ENCODE results near the gene MCEMP1. TPM values are rescaled to one million over a fixed set of nuclear protein-coding genes. Genes with fewer than 3 reads are reported as not detected.

The MCEMP1 gene
- total RNA-seq, 1 donor from 2014 or later, result not detected

GRCh38 chr19:7690779-7691258, 13.9 kb downstream of the MCEMP1 start:
- Histone ChIP-seq H3K27me3 (no peaks in the 10 kb centered on the region), H3K9me3 (no peaks in the 10 kb centered on the region)

GRCh38 chr19:7691497-7691896, 14.6 kb downstream of the MCEMP1 start:
- TF ChIP-seq POLR2AphosphoS5 (IDR thresholded peaks at IDR 0.05; ENCODE audit: insufficient read depth in 1 of 2, low read depth in 1 of 2), result no peak
- Histone ChIP-seq H3K27me3 (no peaks in the 10 kb centered on the region), H3K36me3 (no peaks in the 10 kb centered on the region), H3K9me3 (no peaks in the 10 kb centered on the region), H3K4me3 (no peak overlapping the region), H3K27ac (no peak overlapping the region), H3K4me1 (no peaks in the 10 kb centered on the region)
- intact Hi-C loops (cut with DNase I), result no loop called here
- no peak for DNase-seq (ENCODE audit: extremely low spot score in 2 of 2)

More at GRCh38 chr19:7690779-7691258, 13.9 kb downstream of the MCEMP1 start:
- Histone ChIP-seq H3K36me3 (no peaks in the 10 kb centered on the region), H3K27ac (no peak overlapping the region), H3K4me3 (no peak overlapping the region), H3K4me1 (no peaks in the 10 kb centered on the region)
- TF ChIP-seq CTCF (IDR thresholded peaks at IDR 0.05), result no peak
- TF ChIP-seq POLR2A (IDR thresholded peaks at IDR 0.05), result no peak
- TF ChIP-seq POLR2AphosphoS5 (IDR thresholded peaks at IDR 0.05; ENCODE audit: insufficient read depth in 1 of 2, low read depth in 1 of 2), result no peak
- intact Hi-C loops (cut with DNase I), result no loop called here
- DNase-seq (ENCODE audit: extremely low spot score in 2 of 2), result no peak

GRCh38 chr19:7692417-7693088, 15.7 kb downstream of the MCEMP1 start:
- TF ChIP-seq POLR2A (IDR thresholded peaks at IDR 0.05) (no peak), CTCF (IDR thresholded peaks at IDR 0.05) (no peak), POLR2AphosphoS5 (IDR thresholded peaks at IDR 0.05; ENCODE audit: insufficient read depth in 1 of 2, low read depth in 1 of 2) (no peak)
- H3K4me3 ChIP-seq, result no peak overlapping the region
- no peak for DNase-seq (ENCODE audit: extremely low spot score in 2 of 2)
- no peak overlapping the region for H3K27ac ChIP-seq
- H3K36me3 ChIP-seq, result no peaks in the 10 kb centered on the region
- intact Hi-C loops (cut with DNase I), result no loop called here
- H3K9me3 ChIP-seq, result no peaks in the 10 kb centered on the region
- H3K27me3 ChIP-seq, result no peaks in the 10 kb centered on the region
- H3K4me1 ChIP-seq, result no peaks in the 10 kb centered on the region

DNA sequence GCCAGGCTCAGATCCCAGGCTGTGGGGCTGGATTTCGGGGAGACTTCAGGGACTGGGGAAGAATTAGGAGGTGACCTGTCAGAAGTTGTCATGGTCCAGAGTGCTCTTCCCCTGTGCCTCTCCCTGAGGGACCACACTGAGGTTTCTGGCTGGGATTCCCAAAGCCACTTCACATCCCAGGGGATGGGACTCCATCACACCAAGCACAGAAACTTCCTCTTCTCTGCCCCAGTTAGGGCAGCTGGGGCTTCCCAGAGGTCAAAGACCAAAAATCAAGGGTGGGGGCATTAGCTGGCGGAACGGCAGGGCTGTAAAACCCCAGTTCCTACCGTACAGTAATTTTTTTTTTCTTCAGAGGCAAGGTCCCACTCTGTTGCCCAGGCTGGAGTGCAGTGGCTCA, 17.6 kb downstream of the MCEMP1 start:
- Histone ChIP-seq H3K27me3 (no peaks in the 10 kb centered on the region), H3K9me3 (no peaks in the 10 kb centered on the region), H3K27ac (no peak overlapping the region), H3K36me3 (no peaks in the 10 kb centered on the region), H3K4me1 (no peaks in the 10 kb centered on the region), H3K4me3 (no peak overlapping the region)
- intact Hi-C loops (cut with DNase I), result no loop called here
- no peak for DNase-seq (ENCODE audit: extremely low spot score in 2 of 2)
- TF ChIP-seq POLR2A (IDR thresholded peaks at IDR 0.05) (no peak), POLR2AphosphoS5 (IDR thresholded peaks at IDR 0.05; ENCODE audit: insufficient read depth in 1 of 2, low read depth in 1 of 2) (no peak), CTCF (IDR thresholded peaks at IDR 0.05) (no peak)

DNA sequence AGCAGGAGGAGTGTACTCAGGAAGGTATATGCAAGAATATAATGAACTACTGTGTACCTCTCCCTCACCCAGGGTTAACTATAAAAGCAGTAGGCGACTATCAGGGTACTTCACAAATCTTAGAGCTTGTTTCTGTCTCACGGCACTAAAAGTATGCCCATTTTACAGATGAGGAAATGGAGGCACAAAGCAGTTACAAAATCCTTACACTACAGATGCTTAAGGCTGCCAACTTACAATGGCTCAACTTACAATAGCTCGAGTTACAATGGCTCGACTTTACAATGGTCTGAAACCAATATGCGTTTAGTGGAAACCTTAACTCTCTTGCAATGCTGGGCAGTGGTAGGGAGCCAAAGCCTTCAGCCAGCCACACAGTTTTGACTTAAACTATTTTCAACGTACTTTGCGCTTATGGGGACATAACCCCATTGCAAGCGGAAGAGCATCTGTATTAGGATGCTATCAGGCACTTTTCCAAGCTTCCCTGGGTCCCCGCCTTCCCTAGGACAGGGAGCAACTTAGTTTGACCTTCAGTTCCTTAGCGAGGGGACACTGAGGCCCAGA, 20.9 kb downstream of the MCEMP1 start:
- no peaks in the 10 kb centered on the region for H3K36me3 ChIP-seq
- H3K27me3 ChIP-seq, result no peaks in the 10 kb centered on the region
- no peak overlapping the region for H3K4me3 ChIP-seq
- no peak overlapping the region for H3K27ac ChIP-seq
- H3K4me1 ChIP-seq, result no peaks in the 10 kb centered on the region
- no peak for TF ChIP-seq CTCF (IDR thresholded peaks at IDR 0.05)
- TF ChIP-seq POLR2AphosphoS5 (IDR thresholded peaks at IDR 0.05; ENCODE audit: insufficient read depth in 1 of 2, low read depth in 1 of 2), result no peak
- no peak for TF ChIP-seq POLR2A (IDR thresholded peaks at IDR 0.05)
- intact Hi-C loops (cut with DNase I), result no loop called here
- no peaks in the 10 kb centered on the region for H3K9me3 ChIP-seq
- DNase-seq (ENCODE audit: extremely low spot score in 2 of 2), result no peak
